ENCODE data around the gene MOB3B.

DNA sequence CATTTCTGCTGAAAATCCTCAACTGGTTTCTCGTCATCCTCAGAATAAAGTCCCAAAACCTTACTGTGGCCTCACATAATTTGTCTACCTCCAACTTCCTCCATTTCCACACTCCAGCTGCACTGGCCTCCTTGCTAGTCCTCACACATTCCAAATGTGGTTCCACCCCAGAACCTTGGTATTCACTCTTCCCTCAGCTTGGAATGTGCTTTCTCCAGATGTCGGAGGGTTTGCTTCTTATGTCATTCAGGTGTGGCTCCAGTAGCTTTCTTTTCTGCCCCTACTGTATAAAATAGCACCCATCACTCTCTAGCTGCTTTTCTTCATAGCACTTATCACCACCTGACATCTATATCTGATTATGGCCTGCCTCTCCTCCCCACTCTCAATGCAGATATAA is 108.0 kb downstream of the MOB3B start:
- TF ChIP-seq, protein P1, sequence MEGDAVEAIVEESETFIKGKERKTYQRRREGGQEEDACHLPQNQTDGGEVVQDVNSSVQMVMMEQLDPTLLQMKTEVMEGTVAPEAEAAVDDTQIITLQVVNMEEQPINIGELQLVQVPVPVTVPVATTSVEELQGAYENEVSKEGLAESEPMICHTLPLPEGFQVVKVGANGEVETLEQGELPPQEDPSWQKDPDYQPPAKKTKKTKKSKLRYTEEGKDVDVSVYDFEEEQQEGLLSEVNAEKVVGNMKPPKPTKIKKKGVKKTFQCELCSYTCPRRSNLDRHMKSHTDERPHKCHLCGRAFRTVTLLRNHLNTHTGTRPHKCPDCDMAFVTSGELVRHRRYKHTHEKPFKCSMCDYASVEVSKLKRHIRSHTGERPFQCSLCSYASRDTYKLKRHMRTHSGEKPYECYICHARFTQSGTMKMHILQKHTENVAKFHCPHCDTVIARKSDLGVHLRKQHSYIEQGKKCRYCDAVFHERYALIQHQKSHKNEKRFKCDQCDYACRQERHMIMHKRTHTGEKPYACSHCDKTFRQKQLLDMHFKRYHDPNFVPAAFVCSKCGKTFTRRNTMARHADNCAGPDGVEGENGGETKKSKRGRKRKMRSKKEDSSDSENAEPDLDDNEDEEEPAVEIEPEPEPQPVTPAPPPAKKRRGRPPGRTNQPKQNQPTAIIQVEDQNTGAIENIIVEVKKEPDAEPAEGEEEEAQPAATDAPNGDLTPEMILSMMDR (IDR thresholded peaks at IDR 0.05 in 2 of 3, conservative IDR thresholded peaks at IDR 0.05 in 1 of 3; ENCODE audit: control insufficient read depth in 2 of 3, extremely low read depth in 1 of 3, insufficient read depth in 1 of 3, low read depth in 3 of 3, low read length in 3 of 3): no peak
- TF ChIP-seq EGR1 (IDR thresholded peaks at IDR 0.05; ENCODE audit: borderline replicate concordance in 1 of 2, low read depth in 2 of 2, low read length in 2 of 2): no peak
- TF ChIP-seq RAD21 (IDR thresholded peaks at IDR 0.05; ENCODE audit: insufficient read depth, low read depth, low read length): no peak
- TF ChIP-seq EP300 (IDR thresholded peaks at IDR 0.05; ENCODE audit: borderline replicate concordance in 1 of 2, control insufficient read depth in 1 of 2, low read depth in 2 of 2, low read length in 2 of 2): no peak
- no peak for TF ChIP-seq TAF1 (IDR thresholded peaks at IDR 0.05; ENCODE audit: borderline replicate concordance, low read depth, low read length)
- no peak for TF ChIP-seq BACH1 (IDR thresholded peaks at IDR 0.05; ENCODE audit: borderline replicate concordance)

Data from GM12878 (cell line).